HepG2 (cell line): Measurements from ENCODE around the gene BROX. TPM values are rescaled to one million over a fixed set of nuclear protein-coding genes. Genes with fewer than 3 reads are reported as not detected.

Source experiments
- ATAC-seq: fragments of 200-7000 bp; cut with Tn5 transposase; 3 replicates; pipeline ENCODE4 v1.9.1; 2020; ENCODE audit warnings: mild to moderate bottlenecking, moderate library complexity
- BruUV-seq: library from RNA; stranded (reverse); fragments of 400-500 nt; replicated peaks from 2 replicates; lab custom pipeline; 2021; lab: Mats Ljungman, UMichigan
- CTCF ChIA-PET: fragments of 300-600 bp; formaldehyde crosslinking; extraction: SDS; loops from one replicate; lab custom pipeline; 2021; ENCODE audit warnings: low total read pairs, inconsistent platforms, low intra/inter-chr PET ratio; lab: Yijun Ruan, JAX
- POLR2A ChIA-PET: fragments of 350-600 bp; sonication (Branson Sonifier 250); formaldehyde crosslinking; loops from one replicate; lab custom pipeline; 2020; ENCODE audit warnings: antibody characterized with exemption, inconsistent platforms; lab: Yijun Ruan, JAX
- DNase-seq: peaks from one replicate; pipeline ENCODE4 v3.0.0-alpha.2; 2015; ENCODE audit warnings: low spot score
- FAIRE-seq: peaks from 3 replicates; lab custom pipeline; 2011; peaks lifted over from hg19 to GRCh38; lab: Jason Lieb, UNC
- H2AFZ ChIP-seq: one replicate; pipeline ENCODE4 v1.6.1; 2011; ENCODE audit warnings: low read length, inconsistent platforms
- H3K27ac ChIP-seq: fragments of 300-600 bp; 3 replicates; pipeline ENCODE4 v1.8.0; 2011; ENCODE audit warnings: mixed run types, mild to moderate bottlenecking, mixed read lengths, low read length, inconsistent platforms; ENCODE audit not compliant: insufficient read depth; ENCODE audit errors: extremely low read length
- H3K27me3 ChIP-seq, 2 experiments: fragments of 200-600 bp in 1 of 2; 2 replicates in 1 of 2; 3 replicates in 1 of 2; pipeline versions ENCODE4 v1.6.0 to v1.8.0; 2011; ENCODE audit warnings: low read length in 2 of 2, mild to moderate bottlenecking in 2 of 2, moderate library complexity in 2 of 2, inconsistent platforms in 1 of 2; ENCODE audit not compliant: insufficient read depth in 2 of 2, control insufficient read depth in 1 of 2
- H3K36me3 ChIP-seq, 2 experiments: fragments of 200-600 bp in 1 of 2; replicated peaks in 1 of 2; 2 replicates in 1 of 2; 3 replicates in 1 of 2; pipeline versions ENCODE4 v1.5.1 to v1.8.0; 2011; ENCODE audit warnings: low read length in 2 of 2, inconsistent platforms in 1 of 2; ENCODE audit not compliant: insufficient read depth in 2 of 2, control insufficient read depth in 1 of 2
- H3K4me1 ChIP-seq: 2 replicates; pipeline ENCODE4 v1.5.1; 2012; ENCODE audit warnings: low read length, inconsistent platforms; ENCODE audit not compliant: insufficient read depth
- H3K4me2 ChIP-seq: 2 replicates; pipeline ENCODE4 v1.6.0; 2011; ENCODE audit warnings: low read depth, low read length, inconsistent platforms
- H3K4me3 ChIP-seq, 3 experiments: fragments of 200-600 bp in 1 of 3; sonication (generic), shearing (Covaris generic) in 1 of 3; replicated peaks in 1 of 3; 2 replicates each; pipeline ENCODE4 v1.5.1; 2011 to 2016; ENCODE audit warnings: low read length in 3 of 3, inconsistent platforms in 2 of 3, low read depth in 2 of 3, mild to moderate bottlenecking in 2 of 3, control low read depth in 1 of 3, mixed read lengths in 1 of 3; ENCODE audit not compliant: insufficient read depth in 1 of 3
- H3K79me2 ChIP-seq: one replicate; pipeline ENCODE4 v1.6.1; 2011; ENCODE audit warnings: low read length, inconsistent platforms; ENCODE audit not compliant: insufficient read depth
- H3K9ac ChIP-seq: 2 replicates; pipeline ENCODE4 v1.6.0; 2011; ENCODE audit warnings: mild to moderate bottlenecking, low read depth, low read length, inconsistent platforms; ENCODE audit not compliant: insufficient read depth
- H3K9me3 ChIP-seq: 2 replicates; pipeline ENCODE4 v1.5.1; 2012; ENCODE audit warnings: mild to moderate bottlenecking, low read length
- H4K20me1 ChIP-seq: 2 replicates; pipeline ENCODE4 v1.6.0; 2011; ENCODE audit warnings: inconsistent platforms, mild to moderate bottlenecking, low read length, moderate library complexity; ENCODE audit not compliant: insufficient read depth
- BATF2 ChIP-seq: sonication (generic); formaldehyde crosslinking; IDR thresholded peaks from 2 replicates; pipeline ENCODE4 v1.8.0; 2022; ENCODE audit warnings: mild to moderate bottlenecking, missing genetic modification reagents, moderate library complexity
- CEBPB ChIP-seq: IDR thresholded peaks from 2 replicates; pipeline ENCODE4 v1.6.1; 2011; ENCODE audit warnings: low read depth, low read length, improper control_type of control experiment, borderline replicate concordance
- JUN ChIP-seq: sonication (generic); formaldehyde crosslinking; IDR thresholded peaks from 2 replicates; pipeline ENCODE4 v1.4.0; 2020; ENCODE audit warnings: mild to moderate bottlenecking, missing genetic modification reagents
- MAFK ChIP-seq, 2 experiments: IDR thresholded peaks in 1 of 2; conservative IDR thresholded peaks in 1 of 2; 2 replicates each; pipeline ENCODE4 v1.6.1; 2011; ENCODE audit warnings: improper control_type of control experiment in 2 of 2, low read length in 2 of 2
- NFIB ChIP-seq: sonication (generic); formaldehyde crosslinking; IDR thresholded peaks from 2 replicates; pipeline ENCODE4 v1.9.0; 2021; ENCODE audit warnings: missing genetic modification reagents, mild to moderate bottlenecking, borderline replicate concordance
- ZFP82 ChIP-seq: sonication (generic); formaldehyde crosslinking; IDR thresholded peaks from 2 replicates; pipeline ENCODE4 v1.5.1; 2020; ENCODE audit warnings: mild to moderate bottlenecking, missing genetic modification reagents, borderline replicate concordance
- ZNF883 ChIP-seq: sonication (generic); formaldehyde crosslinking; IDR thresholded peaks from 2 replicates; pipeline ENCODE4 v1.5.1; 2020; ENCODE audit warnings: mild to moderate bottlenecking, missing genetic modification reagents; ENCODE audit errors: not compliant biosample characterization
- WGBS: methylation state at CpG from one replicate; pipeline ENCODE4 v1.1.6; 2017; ENCODE audit warnings: low lambda C conversion rate; 5-methylcytosine and 5-hydroxymethylcytosine counted together
- in situ Hi-C: cut with HindIII; loops from 2 replicates; pipeline ENCODE4 v1.10.0; 2017; ENCODE audit warnings: low pct_unique_long_range_greater_than_20kb; ENCODE audit not compliant: extremely low pct_ligation_motif_present
- intact Hi-C: fragments of 100-400 bp; cut with micrococcal nuclease; formaldehyde crosslinking; loops from one replicate; pipeline ENCODE4 v1.10.0; 2022; ENCODE audit not compliant: unreplicated experiment
- polyA plus RNA-seq, 8 experiments: library from polyadenylated mRNA; depleted of rRNA in 3 of 8; stranded (reverse) in 7 of 8; unstranded in 1 of 8; fragments of >200 nt; fragmentation: Illumina TruSeq in 4 of 8; extraction: Trizol in 4 of 8; gene quantifications; 2 replicates each; pipeline versions ENCODE4 v1.2.1 to v1.2.3, GENCODE V29; 2011 to 2016; ENCODE audit warnings: low read depth in 4 of 8, missing spikeins in 1 of 8, mixed read lengths in 1 of 8; ENCODE audit not compliant: insufficient read depth in 1 of 8
- total RNA-seq, 5 experiments: library from RNA; depleted of rRNA; stranded (reverse); fragments of >200 nt; fragmentation: Illumina TruSeq; extraction: Trizol; gene quantifications; 2 replicates each; pipeline ENCODE4 v1.2.3, GENCODE V29; 2016; ENCODE audit warnings: low read depth in 1 of 5
- TF ChIP-seq, protein P1 (sequence below): sonication (generic); formaldehyde crosslinking; IDR thresholded peaks from 2 replicates; pipeline ENCODE4 v1.4.0; 2020; ENCODE audit warnings: missing genetic modification reagents

Gene BROX
- total and polyA plus RNA-seq, 2 of the 13 experiments (the other 11 are each of a cell fraction or from before 2014, with no cell fraction given): 4.4 to 33.2 TPM

DNA sequence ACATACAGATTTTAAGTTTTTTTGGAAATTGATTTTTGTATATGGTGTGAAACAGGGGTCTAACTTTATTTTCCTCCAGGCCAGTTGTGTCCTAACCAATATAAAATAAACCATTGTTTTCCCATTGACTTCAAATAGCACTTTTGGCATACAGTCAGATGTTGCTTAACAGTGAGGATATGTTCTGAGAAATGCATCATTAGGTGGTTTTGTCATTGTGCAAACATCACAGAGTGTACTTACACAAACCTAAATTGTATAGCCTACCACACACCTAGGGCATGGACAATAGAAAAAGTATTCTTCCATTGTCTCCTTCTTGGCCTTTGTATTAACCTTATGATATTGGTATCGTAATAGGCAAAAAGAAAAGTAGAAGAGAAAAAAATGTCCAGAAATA lies 65.1 kb downstream of the BROX start (continued):
- no peak for TF ChIP-seq JUN (CRISPR knock-in tag)
- TF ChIP-seq CEBPB: peak; percentile 49; the same call in 1 of the 2 replicates
- no peak for TF ChIP-seq ZFP82
- no peak for TF ChIP-seq BATF2 (CRISPR knock-in tag)
- TF ChIP-seq MAFK (conservative IDR thresholded peaks at IDR 0.05 in 1 of 2, IDR thresholded peaks at IDR 0.05 in 1 of 2; ENCODE audit: low read length in 2 of 2): no peak
- TF ChIP-seq, protein P1, sequence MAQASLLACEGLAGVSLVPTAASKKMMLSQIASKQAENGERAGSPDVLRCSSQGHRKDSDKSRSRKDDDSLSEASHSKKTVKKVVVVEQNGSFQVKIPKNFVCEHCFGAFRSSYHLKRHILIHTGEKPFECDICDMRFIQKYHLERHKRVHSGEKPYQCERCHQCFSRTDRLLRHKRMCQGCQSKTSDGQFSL (CRISPR knock-in tag): no peak
- no peak for TF ChIP-seq NFIB (CRISPR knock-in tag)

- H3K27ac ChIP-seq: no peak overlapping the region
- DNase-seq (no peak), FAIRE-seq (no peak), ATAC-seq (no peak)
- 5% methylated on average over 2 of the region's 2 CpGs for WGBS
- no peaks in the 10 kb centered on the region for H3K79me2 ChIP-seq
- no peak overlapping the region for H3K4me3 ChIP-seq
- no peaks in the 10 kb centered on the region for H3K4me1 ChIP-seq
- intact Hi-C loops (no loop called here), in situ Hi-C loops (no loop called here)
- H3K36me3 ChIP-seq: no peaks in the 10 kb centered on the region
- no peak overlapping the region for H3K4me2 ChIP-seq
- H3K9ac ChIP-seq: no peak overlapping the region
- no TSS peak for BruUV-seq
- H4K20me1 ChIP-seq: no peaks in the 10 kb centered on the region
- POLR2A ChIA-PET: no interaction called here
- H2AFZ ChIP-seq: no peak overlapping the region
- H3K9me3 ChIP-seq: no peaks in the 10 kb centered on the region
- TF ChIP-seq ZNF883: no peak
- no peaks in the 10 kb centered on the region; a peak in 1 of 5 replicates for H3K27me3 ChIP-seq
- CTCF ChIA-PET: no interaction called here
Observed at GRCh38 chr1:222777977-222778376, 65.6 kb downstream of the BROX start.
